Loucy (cell line): ENCODE measurements around the gene LITAFD.
"Not testable (repeated sequence)": the region's sequence is repeated elsewhere in the genome, so short reads cannot be mapped to it uniquely, and the experiment has no call there.

Source experiments
- H2AFZ ChIP-seq: fragments of 200-600 bp; sonication (generic); 2 replicates; pipeline ENCODE4 v1.6.0; 2016; ENCODE audit warnings: antibody characterized with exemption, mild to moderate bottlenecking, low read length, moderate library complexity
- H3F3A ChIP-seq: fragments of 200-600 bp; 2 replicates; pipeline ENCODE4 v1.6.0; 2016; ENCODE audit warnings: antibody characterized with exemption, low read depth, mild to moderate bottlenecking
- H3K27me3 ChIP-seq: fragments of 200-600 bp; sonication (generic); 2 replicates; pipeline ENCODE4 v1.6.1; 2014; ENCODE audit warnings: low read length, mild to moderate bottlenecking; ENCODE audit not compliant: insufficient read depth, poor library complexity, severe bottlenecking
- H3K36me3 ChIP-seq: fragments of 200-600 bp; sonication (generic); 2 replicates; pipeline ENCODE4 v1.6.1; 2016; ENCODE audit warnings: low read length; ENCODE audit not compliant: insufficient read depth
- H3K4me1 ChIP-seq: fragments of 200-600 bp; sonication (generic); 2 replicates; pipeline ENCODE4 v1.5.1; 2014; ENCODE audit warnings: low read length, mild to moderate bottlenecking; ENCODE audit not compliant: insufficient read depth, poor library complexity, severe bottlenecking
- H3K4me2 ChIP-seq: fragments of 200-600 bp; sonication (generic); 2 replicates; pipeline ENCODE4 v1.6.0; 2014; ENCODE audit warnings: antibody characterized with exemption, low read length, low read depth, mild to moderate bottlenecking; ENCODE audit not compliant: poor library complexity, severe bottlenecking
- H3K4me3 ChIP-seq: fragments of 200-600 bp; sonication (generic); 2 replicates; pipeline ENCODE4 v1.5.1; 2014; ENCODE audit warnings: low read length, mild to moderate bottlenecking, mixed read lengths; ENCODE audit not compliant: poor library complexity, severe bottlenecking
- H3K79me2 ChIP-seq: fragments of 200-600 bp; sonication (generic); 2 replicates; pipeline ENCODE4 v1.6.1; 2014; ENCODE audit warnings: low read length; ENCODE audit not compliant: insufficient read depth
- H3K9ac ChIP-seq: fragments of 200-600 bp; sonication (generic); 2 replicates; pipeline ENCODE4 v1.6.0; 2014; ENCODE audit warnings: mild to moderate bottlenecking, low read depth, low read length, moderate library complexity; ENCODE audit not compliant: poor library complexity, severe bottlenecking
- H3K9me2 ChIP-seq: fragments of 200-600 bp; sonication (generic); replicated peaks from 2 replicates; pipeline ENCODE4 v1.6.1; 2016; ENCODE audit warnings: low read depth, low read length, mixed read lengths
- H3K9me3 ChIP-seq: fragments of 200-600 bp; sonication (generic); 2 replicates; pipeline ENCODE4 v1.6.1; 2014; ENCODE audit warnings: mild to moderate bottlenecking, antibody characterized with exemption, low read length, low read depth; ENCODE audit not compliant: insufficient read depth
- H4K20me1 ChIP-seq: fragments of 200-600 bp; sonication (generic); 2 replicates; pipeline ENCODE4 v1.6.0; 2014; ENCODE audit warnings: antibody characterized with exemption, low read length, mild to moderate bottlenecking; ENCODE audit not compliant: insufficient read depth, poor library complexity, severe bottlenecking
- EZH2phosphoT487 ChIP-seq: fragments of 200-600 bp; IDR thresholded peaks from 2 replicates; pipeline ENCODE4 v1.6.1; 2018; ENCODE audit warnings: antibody characterized with exemption, mild to moderate bottlenecking, moderate library complexity, borderline replicate concordance
- TF ChIP-seq, protein P1 (sequence below): fragments of 200-600 bp; sonication (generic); conservative IDR thresholded peaks from 2 replicates; pipeline ENCODE4 v1.5.1; 2014; ENCODE audit warnings: mild to moderate bottlenecking, antibody characterized with exemption, low read length

The LITAFD gene

DNA sequence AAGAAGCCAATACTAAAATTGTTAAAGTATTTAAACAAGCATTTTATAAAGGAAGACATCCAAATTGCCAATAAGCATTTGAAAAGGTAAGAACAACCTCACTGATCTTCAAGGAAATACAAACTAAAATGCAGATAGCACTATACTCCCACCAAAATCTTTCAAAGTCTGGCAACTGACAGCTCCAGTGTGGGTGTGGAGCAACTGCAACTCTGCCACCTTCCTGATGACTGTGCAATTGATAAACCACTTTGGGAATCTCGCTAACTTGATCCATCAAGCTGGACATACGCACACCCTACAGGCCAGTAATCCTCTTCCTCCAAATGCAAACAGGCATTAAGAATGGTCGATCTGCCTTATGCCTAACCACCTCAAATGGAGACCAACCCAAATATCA lies 31.9 kb downstream of the LITAFD start:
- Histone ChIP-seq H3K4me3 (no peak overlapping the region), H3K9me3 (no peaks in the 10 kb centered on the region), H3K36me3 (peaks cover 78% of the 10 kb centered on the region; the same call in 1 of the 2 replicates), H3F3A (no peaks in the 10 kb centered on the region), H2AFZ (no peak overlapping the region), H4K20me1 (no peaks in the 10 kb centered on the region), H3K4me2 (no peak overlapping the region), H3K9ac (no peak overlapping the region), H3K9me2 (no peaks in the 10 kb centered on the region), H3K4me1 (no peaks in the 10 kb centered on the region), H3K79me2 (no peaks in the 10 kb centered on the region), H3K27me3 (no peaks in the 10 kb centered on the region)
- TF ChIP-seq, protein P1, sequence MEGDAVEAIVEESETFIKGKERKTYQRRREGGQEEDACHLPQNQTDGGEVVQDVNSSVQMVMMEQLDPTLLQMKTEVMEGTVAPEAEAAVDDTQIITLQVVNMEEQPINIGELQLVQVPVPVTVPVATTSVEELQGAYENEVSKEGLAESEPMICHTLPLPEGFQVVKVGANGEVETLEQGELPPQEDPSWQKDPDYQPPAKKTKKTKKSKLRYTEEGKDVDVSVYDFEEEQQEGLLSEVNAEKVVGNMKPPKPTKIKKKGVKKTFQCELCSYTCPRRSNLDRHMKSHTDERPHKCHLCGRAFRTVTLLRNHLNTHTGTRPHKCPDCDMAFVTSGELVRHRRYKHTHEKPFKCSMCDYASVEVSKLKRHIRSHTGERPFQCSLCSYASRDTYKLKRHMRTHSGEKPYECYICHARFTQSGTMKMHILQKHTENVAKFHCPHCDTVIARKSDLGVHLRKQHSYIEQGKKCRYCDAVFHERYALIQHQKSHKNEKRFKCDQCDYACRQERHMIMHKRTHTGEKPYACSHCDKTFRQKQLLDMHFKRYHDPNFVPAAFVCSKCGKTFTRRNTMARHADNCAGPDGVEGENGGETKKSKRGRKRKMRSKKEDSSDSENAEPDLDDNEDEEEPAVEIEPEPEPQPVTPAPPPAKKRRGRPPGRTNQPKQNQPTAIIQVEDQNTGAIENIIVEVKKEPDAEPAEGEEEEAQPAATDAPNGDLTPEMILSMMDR = no peak
- TF ChIP-seq EZH2phosphoT487 = no peak

DNA sequence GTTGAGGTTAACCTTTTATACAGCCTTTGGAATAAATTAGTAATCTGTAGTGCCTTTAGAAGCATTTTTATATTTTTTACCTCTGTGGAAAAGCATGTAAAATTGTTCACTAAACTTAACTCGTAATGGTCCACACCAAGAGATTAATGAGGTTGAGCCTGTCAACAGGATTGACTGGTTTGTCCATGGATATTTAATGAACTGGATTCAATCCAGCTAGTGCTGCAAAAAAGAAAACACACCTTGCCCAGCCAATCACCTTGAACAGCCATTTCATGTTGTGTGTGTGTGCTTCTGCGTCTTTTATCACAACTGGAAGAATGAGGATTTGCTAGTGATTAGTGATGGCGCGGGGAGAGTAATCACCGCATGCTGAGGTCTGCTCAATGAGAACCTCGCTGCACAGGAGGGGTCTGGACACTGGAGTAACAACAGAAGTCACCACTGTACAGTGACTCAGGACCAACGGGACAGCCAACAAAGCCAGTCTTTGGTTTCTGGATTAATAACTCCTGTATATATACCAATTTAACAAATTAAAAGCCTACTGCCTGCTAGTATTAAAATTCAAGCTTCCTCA lies 33.7 kb downstream of the LITAFD start:
- Histone ChIP-seq H2AFZ (no peak overlapping the region), H4K20me1 (no peaks in the 10 kb centered on the region), H3K9ac (no peak overlapping the region), H3K79me2 (no peaks in the 10 kb centered on the region), H3K36me3 (peaks cover 83% of the 10 kb centered on the region; the same call in 1 of the 2 replicates), H3K9me3 (no peaks in the 10 kb centered on the region), H3K9me2 (no peaks in the 10 kb centered on the region), H3K27me3 (no peaks in the 10 kb centered on the region), H3F3A (no peaks in the 10 kb centered on the region), H3K4me3 (no peak overlapping the region), H3K4me1 (no peaks in the 10 kb centered on the region), H3K4me2 (no peak overlapping the region)
- TF ChIP-seq, protein P1 = no peak
- TF ChIP-seq EZH2phosphoT487 = no peak

DNA sequence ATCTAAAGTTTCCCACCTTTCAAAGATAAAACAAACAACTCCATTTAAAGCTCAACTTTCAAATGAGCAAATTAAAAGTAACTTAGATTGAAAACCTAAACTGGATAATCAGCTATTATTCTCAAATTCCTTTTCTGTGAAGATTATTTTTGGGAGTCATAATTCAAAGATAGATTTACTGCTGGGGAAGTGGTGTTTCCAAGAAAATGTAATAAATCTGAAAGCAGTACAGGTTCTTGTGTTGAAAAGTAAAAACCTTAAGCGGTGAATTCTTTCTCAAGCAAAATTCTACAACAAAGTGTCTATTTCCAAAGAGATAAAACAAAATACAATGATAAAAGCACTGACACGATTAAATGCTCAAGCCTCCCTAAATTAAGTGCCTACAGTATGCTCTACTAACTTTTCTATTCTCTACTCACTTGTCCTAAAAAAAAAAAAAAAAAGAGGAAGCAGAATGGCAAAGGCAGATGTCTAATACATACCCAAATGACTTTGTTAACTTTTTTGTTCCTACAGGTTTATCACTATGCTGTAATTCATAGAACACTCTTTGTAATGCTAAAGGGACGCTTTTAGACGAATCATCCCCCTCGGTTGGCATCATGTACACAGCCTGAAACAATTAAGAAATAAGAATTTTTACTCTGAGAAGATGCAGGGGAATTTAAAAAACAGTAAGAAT lies 34.5 kb downstream of the LITAFD start:
- no peaks in the 10 kb centered on the region for H3K9me2 ChIP-seq
- no peak overlapping the region for H2AFZ ChIP-seq
- no peak overlapping the region for H3K4me2 ChIP-seq
- H3K36me3 ChIP-seq = peaks cover 83% of the 10 kb centered on the region; the same call in 1 of the 2 replicates
- no peaks in the 10 kb centered on the region for H3K9me3 ChIP-seq
- H3K79me2 ChIP-seq = no peaks in the 10 kb centered on the region
- no peaks in the 10 kb centered on the region for H3F3A ChIP-seq
- TF ChIP-seq EZH2phosphoT487 = no peak
- TF ChIP-seq, protein P1 = no peak
- H3K27me3 ChIP-seq = no peaks in the 10 kb centered on the region
- no peak overlapping the region for H3K4me3 ChIP-seq
- no peaks in the 10 kb centered on the region for H4K20me1 ChIP-seq
- no peaks in the 10 kb centered on the region for H3K4me1 ChIP-seq
- no peak overlapping the region for H3K9ac ChIP-seq

DNA sequence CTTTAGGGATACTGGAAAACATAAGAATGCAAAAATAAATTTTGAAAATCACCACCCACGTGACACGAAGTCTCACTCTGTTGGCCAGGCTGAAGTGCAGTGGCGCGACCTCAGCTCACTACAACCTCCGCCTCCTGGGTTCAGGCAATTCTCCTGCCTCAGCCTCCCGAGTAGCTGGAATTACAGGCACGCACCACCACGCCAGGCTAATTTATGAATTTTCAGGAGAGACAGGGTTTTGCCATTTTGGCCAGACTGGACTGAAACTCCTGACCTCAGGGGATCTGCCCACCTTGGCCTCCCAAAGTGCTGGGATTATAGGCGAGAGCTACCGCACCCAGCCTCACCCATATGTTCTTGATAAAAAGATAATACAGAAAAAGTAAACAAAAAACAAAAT lies 35.2 kb downstream of the LITAFD start:
- not testable (repeated sequence) for H3K9ac ChIP-seq, H3K4me1 ChIP-seq, H3K79me2 ChIP-seq, H3K27me3 ChIP-seq, H3K4me3 ChIP-seq, H3K4me2 ChIP-seq, H3F3A ChIP-seq, H3K9me2 ChIP-seq, H2AFZ ChIP-seq, H3K9me3 ChIP-seq, H4K20me1 ChIP-seq
- peaks cover 84% of the 10 kb centered on the region; the same call in 1 of the 2 replicates for H3K36me3 ChIP-seq
